Stimulated activated CD4-positive, alpha-beta T cell treated with anti-CD3 and anti-CD28 coated beads, TNF-alpha, amount 100 ng/mL, for 4 hours (primary cell): Measurements from ENCODE around the gene BIRC7.
"Not testable (repeated sequence)": the region's sequence is repeated elsewhere in the genome, so short reads cannot be mapped to it uniquely, and the experiment has no call there.

ENCODE experiments used
- DNase-seq, 3 experiments: peaks; one replicate each; pipeline ENCODE4 v3.0.0-alpha.2; 2020; ENCODE audit warnings: low read depth in 3 of 3

BIRC7 gene

DNA sequence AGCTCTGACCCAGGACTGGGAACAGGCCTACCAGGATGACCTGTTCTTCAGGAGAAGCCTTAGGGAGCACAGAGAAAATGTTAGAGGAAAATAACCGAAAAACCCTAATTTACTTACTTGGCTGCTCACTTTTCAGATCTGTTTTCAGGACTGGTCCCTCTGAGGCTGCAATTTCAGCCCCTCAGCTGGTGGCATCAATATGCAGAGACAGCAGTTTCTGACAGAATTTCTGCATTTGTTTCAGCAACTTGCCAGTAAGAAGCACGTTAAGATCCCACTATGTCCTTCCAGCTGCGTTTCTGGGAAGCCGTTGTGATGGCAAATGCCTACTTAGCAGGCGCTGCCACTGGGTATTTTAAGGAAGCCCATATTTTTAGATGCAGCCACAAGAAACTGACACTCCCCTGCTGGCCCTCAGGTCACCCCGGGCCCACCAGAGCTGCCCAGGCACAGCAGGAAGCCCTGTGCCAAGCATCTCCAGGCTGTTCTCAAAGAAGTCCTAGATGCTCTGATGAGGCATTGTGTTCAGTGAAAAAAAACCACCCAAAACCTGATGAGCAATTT is 27.3 kb upstream of the BIRC7 start:
- no peak for DNase-seq

- no peak for DNase-seq
These were observed 25.6 kb upstream of the BIRC7 start for GRCh38 chr20:63210011-63210605.

- DNase-seq: no peak
These were observed 23.3 kb upstream of the BIRC7 start for GRCh38 chr20:63212393-63212730.

- no peak for DNase-seq
These were observed 22.9 kb upstream of the BIRC7 start for GRCh38 chr20:63212792-63213191.

DNA sequence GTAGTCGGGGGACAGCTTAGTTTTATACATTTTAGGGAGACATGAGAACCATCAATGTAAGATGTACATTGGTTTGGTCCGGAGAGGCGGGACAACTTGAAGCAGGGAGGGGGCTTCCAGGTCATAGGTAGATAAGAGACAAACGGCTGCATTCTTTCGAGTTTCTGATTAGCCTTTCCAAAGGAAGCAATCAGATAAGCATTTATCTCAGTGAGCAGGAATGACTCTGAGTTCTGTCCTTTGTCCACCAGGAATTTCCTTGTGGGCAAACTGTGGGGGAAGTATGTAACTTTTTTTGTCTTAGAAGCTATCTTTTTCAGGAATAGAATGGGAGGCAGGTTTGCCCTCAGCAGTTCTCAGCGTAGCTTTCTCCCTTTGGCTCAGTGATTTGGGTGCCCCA is 21.2 kb upstream of the BIRC7 start:
- no peak for DNase-seq

DNA sequence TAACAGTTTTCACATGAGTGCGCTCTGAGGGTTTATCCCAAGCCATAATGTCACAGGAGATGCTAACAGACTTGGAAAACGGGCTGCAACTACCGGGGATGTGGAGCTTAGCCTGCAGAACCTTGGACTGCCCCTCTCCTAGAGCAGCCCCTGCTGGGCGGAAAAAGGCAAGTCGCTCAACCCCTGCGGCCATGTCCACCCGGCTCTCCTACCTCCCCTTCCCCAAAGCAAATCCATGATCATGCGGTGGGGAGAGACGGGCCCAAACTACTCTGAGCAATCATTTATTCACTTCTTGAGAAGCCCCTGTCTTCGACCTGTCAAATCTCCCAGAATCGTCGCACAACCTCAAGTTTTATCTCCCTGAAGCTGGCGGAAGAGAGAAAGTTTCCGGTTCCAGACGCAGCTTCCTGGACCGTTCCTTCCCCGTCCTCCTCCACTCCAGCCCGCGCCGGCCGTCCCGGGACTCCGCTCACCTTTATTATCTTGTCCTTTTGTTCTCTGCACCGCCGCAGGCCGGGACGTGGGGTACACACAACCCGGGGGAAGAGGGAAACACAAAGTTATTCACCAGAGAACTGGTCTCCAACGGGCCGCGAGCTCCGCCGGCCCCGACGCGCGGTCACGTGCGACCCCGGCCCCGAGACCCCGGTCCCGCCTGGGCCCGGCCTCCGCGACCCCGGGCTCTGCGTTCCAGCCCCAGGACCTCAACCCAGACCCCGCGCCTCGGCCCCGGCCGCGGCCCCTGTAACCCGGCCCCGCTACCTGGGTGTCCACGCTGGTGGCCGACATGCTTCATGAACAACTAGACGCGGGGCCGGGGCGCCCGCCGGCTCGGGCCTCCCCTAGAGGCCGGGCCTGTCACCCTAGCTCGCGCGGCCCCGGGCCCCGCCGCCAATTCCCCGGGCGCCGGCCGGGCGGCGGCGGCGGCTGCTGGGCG is 20.3 kb upstream of the BIRC7 start:
- no peak for DNase-seq

- peak; percentile 90 to 92 (median 91) for DNase-seq
These were observed 19.5 kb upstream of the BIRC7 start, which contains the start of gene YTHDF1 for GRCh38 chr20:63216041-63216848. Gene YTHDF1 (minus strand): TSS chr20:63216131. CDS start chr20:63215892, 239 bp downstream.

- DNase-seq: no peak
These were observed 18.7 kb upstream of the BIRC7 start for GRCh38 chr20:63216849-63217471.

- DNase-seq: no peak
These were observed 18.0 kb upstream of the BIRC7 start for GRCh38 chr20:63217706-63218105.

DNA sequence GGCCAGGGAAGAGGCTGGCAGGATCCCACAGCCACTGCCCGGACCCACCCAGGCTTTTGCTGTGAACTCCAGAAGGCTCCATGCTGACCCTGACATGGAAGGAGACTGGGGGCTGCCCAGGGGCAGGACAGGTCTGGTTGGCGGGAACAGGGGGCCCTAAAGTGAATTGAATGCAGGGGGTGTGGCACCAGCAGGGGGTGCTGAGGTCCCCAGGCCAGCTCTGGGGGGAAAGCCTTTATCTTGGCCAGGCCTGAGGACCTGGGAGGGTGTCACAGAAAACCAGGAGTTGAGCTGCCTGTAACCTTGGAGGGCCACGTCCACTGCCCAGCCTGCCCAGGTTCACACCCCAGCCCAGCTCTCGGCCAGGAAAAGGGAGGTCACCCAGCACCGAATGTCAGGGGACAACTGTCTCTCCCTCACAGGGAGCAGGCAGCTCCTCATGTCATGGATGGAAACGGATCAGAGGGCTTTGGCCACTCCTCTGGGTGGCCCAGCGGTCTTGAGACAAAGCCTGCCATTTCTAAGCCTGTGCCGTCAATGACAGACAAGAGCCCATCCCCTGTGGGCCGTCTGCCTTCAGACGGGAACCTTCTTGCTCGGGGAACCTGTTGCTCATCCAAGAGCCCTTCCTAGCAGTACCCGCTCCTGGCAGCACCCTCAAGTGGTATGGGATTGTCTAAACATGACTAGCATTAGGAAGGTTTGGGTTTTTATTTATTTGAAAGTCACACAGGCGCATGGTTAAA is 16.8 kb upstream of the BIRC7 start:
- no peak for DNase-seq

GRCh38 chr20:63219447-63219821 is 16.3 kb upstream of the BIRC7 start:
- no peak for DNase-seq

DNA sequence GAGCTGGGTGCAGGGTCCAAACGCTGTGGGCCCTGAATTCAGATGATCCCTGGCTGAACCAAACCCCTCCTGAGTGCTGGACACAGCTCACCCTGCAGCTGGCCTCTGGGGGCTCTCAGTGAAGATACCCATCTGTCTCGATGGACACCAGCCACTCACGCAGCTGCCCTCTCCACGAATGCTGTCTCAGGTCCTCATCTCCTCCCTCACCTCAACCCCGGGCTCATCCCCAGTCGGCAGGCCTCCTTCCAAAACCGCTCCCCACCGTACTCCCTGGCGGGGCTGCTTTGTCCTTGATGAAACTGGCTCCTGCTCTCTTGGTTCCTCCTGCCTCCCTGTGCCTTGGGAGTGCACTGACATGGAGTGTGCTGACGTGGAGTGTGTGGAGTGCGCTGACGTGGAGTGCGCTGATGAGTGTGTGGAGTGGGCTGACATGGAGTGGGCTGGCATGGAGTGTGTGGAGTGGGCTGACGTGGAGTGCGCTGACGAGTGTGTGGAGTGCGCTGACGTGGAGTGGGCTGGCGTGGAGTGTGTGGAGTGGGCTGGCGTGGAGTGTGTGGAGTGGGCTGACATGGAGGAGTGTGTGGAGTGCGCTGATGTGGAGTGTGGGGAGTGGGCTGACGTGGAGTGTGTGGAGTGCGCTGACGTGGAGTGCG is 15.7 kb upstream of the BIRC7 start:
- no peak for DNase-seq

DNA sequence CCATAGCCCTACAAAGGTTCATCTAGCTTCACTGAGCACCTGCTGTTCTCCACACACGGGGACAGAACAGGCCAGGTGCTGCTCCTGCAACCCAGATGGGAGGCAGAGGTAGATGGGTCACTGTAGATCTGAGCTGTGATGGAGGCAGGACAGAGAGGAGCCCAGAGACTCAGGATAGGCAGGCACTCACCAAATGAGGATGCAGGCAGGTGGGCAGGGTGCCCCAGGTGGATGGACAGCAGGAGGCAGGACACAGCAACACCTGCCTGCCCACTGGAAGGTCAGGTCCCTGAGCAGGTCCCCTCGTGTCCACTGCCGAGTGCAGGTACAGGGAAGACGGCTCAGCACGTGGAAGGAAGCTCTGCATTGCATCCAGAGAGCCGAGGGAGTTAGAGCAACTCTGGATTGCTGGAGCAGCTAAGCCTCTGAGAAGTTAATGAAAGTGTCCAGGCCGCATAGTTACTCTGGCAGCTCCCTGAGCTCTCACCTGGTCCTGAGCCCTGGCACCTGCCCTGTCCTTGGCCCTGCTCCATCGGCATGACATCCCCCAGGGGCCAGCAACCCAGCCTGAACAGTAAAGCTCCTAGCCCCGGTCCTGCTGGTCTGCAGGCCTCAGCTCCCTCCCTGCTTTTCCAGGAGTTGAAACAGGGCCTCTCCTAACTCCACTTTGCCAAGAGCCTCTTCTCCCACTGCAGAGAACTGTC is 14.9 kb upstream of the BIRC7 start:
- no peak for DNase-seq

DNA sequence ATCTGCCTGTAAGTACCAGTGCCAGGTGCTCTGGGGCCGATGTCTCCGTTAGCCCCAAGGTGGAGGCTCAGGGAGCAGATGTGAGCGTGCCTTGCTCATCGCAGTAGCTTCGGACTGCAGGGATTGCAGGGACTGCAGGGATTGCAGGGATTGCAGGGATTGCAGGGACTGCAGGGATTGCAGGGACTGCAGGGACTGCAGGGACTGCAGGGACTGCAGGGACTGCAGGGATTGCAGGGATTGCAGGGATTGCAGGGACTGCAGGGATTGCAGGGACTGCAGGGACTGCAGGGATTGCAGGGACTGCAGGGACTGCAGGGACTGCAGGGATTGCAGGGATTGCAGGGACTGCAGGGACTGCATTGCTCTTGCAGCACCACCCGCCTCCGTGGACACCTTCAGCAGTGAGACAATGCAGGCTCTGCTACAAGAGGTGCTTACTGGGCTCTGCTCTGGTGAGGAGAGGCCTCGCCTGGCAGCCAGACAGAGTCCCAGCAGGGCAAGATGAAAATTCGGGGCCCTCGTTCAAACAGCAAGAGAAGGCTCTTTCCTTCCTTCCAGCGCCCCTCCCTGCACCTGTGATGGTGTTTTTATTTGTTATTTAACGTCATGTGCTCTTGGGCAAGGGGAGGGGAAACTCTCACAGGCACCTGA is 14.2 kb upstream of the BIRC7 start:
- not testable (repeated sequence) for DNase-seq

DNA sequence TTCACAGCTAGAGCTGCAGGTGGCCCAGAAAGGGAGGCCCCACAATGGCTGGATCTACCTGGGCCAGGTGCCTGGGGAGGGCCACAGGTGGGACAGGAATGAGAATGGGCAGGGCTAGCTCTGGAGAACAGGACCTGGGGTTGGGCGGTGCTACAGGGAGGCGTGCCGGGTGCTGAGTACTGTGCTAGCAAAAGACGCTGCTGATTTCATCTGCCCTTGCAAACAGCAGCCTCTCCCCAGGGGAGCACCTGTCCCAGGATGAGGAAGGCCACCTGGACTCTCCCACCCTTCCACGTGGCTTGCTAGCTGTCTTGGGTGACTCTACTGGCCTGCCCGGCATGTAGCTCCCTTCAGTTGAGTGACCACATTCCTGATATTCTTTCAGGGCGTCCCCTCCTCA is 13.2 kb upstream of the BIRC7 start:
- no peak for DNase-seq

DNA sequence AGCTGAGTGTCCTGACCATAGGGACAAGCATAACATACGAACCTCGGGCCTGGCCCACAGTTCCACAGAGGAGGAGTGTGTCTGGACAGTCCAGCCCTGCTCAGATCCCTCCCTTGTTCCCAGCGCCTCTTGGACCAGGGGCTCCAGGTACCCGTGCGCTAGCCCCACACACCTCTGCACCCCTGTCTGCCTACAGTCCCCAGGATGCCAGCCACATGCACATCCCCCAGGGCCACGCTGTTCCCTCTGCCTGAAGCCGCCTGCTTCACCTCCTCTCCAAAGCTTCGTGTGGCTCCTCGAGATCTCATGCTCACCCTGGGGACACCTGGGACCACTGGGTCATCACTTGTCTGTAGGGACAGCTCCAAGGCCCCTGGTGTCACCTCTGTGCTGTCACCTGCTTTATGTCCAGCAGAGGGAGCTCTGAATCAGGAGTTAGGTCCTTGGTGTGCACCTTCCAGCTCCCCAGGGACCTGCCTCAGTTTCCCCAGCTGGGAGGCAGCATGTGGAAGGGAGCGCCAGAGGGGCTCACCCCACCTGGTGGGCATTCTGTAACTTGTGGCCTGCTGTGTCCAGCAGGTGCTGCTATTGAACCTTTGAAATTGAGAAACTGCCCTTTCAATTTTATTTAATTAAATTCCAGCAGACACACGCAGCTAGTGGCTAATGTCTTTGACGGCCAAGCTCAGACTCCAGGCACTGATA is 12.4 kb upstream of the BIRC7 start:
- peak in 1 of 3 experiments; percentile 21 for DNase-seq

- no peak for DNase-seq
These were observed 11.9 kb upstream of the BIRC7 start for GRCh38 chr20:63223826-63224207.

DNA sequence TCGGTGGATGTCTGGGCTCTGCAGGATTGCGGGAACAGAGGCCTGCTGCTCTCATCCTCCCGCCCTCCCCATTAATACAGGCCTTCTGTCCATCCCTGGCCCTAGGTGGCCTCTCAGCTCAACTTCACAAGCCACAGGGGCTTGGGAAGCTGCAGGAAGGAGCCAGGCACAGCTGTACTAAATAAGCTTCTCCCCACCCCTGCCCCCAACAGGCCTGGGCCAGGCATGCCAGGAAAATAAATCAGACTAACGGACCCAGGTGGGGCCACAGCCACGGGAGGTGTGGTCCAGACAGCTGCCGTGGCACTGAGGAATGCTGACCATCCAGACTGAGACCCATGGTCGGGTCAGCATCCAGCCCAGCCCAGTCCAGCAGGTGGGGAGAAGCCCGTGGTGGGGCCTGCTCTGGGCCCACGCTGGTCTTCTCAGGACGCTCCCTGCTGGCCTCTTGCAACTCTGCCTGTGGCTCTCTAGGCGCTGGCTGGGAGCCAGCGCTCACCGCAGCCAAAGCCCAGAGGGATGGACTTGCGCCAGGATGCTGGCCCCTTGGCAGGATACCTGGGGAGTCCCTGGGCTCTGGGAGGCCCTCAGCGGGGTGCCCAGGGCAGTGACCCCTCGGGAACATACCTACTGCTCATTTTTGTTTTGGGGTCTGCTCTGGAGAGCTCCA is 11.2 kb upstream of the BIRC7 start:
- no peak for DNase-seq
